ENCODE measurements around the gene RNF215.

Gene RNF215

GRCh38 chr22:30385942-30386341 lies 1.3 kb downstream of the RNF215 start:
- TF ChIP-seq CTCF (IDR thresholded peaks at IDR 0.05; ENCODE audit: low read depth, low read length) = no peak
- no peak for DNase-seq (ENCODE audit: low read depth in 2 of 2)

GRCh38 chr22:30383061-30383460 lies 4.2 kb downstream of the RNF215 start:
- no peak for TF ChIP-seq CTCF (IDR thresholded peaks at IDR 0.05; ENCODE audit: low read depth, low read length)
- H3K4me3 ChIP-seq (replicated peaks in 1 of 2; ENCODE audit: low read depth in 2 of 2, low read length in 2 of 2) = no peak overlapping the region
- no peak for DNase-seq (ENCODE audit: low read depth in 2 of 2)

More at GRCh38 chr22:30385942-30386341, 1.3 kb downstream of the RNF215 start:
- no peak overlapping the region for H3K4me3 ChIP-seq (replicated peaks in 1 of 2; ENCODE audit: low read depth in 2 of 2, low read length in 2 of 2)

GRCh38 chr22:30382340-30382739 lies 4.9 kb downstream of the RNF215 start:
- H3K4me3 ChIP-seq (replicated peaks in 1 of 2; ENCODE audit: low read depth in 2 of 2, low read length in 2 of 2) = no peak overlapping the region
- TF ChIP-seq CTCF (IDR thresholded peaks at IDR 0.05; ENCODE audit: low read depth, low read length) = no peak
- no peak for DNase-seq (ENCODE audit: low read depth in 2 of 2)

GRCh38 chr22:30381264-30381663 lies 5.9 kb downstream of the RNF215 start:
- no peak for TF ChIP-seq CTCF (IDR thresholded peaks at IDR 0.05; ENCODE audit: low read depth, low read length)
- no peak overlapping the region for H3K4me3 ChIP-seq (replicated peaks in 1 of 2; ENCODE audit: low read depth in 2 of 2, low read length in 2 of 2)

GRCh38 chr22:30380011-30380410 lies 7.2 kb downstream of the RNF215 start:
- no peak for DNase-seq (ENCODE audit: low read depth in 2 of 2)
- no peak for TF ChIP-seq CTCF (IDR thresholded peaks at IDR 0.05; ENCODE audit: low read depth, low read length)
- no peak overlapping the region for H3K4me3 ChIP-seq (replicated peaks in 1 of 2; ENCODE audit: low read depth in 2 of 2, low read length in 2 of 2)

More at GRCh38 chr22:30381264-30381663, 5.9 kb downstream of the RNF215 start:
- no peak for DNase-seq (ENCODE audit: low read depth in 2 of 2)

- DNase-seq (ENCODE audit: low read depth in 2 of 2) = no peak
- H3K4me3 ChIP-seq (replicated peaks in 1 of 2; ENCODE audit: low read depth in 2 of 2, low read length in 2 of 2) = no peak overlapping the region
- no peak for TF ChIP-seq CTCF (IDR thresholded peaks at IDR 0.05; ENCODE audit: low read depth, low read length)
Measured at GRCh38 chr22:30375312-30375849, 11.8 kb downstream of the RNF215 start.

Data from cardiac fibroblast (primary cell).